Cardiac fibroblast (primary cell): Measurements from ENCODE around the gene RAD54L2.

ENCODE experiments used
- DNase-seq, 2 donors: peaks; one replicate each; pipeline versions ENCODE4 v3.0.0 to v3.0.0-alpha.2; 2010; ENCODE audit warnings: low read depth in 2 of 2
- H3K4me3 ChIP-seq, 2 donors: replicated peaks in 1 of 2; 1 replicate in 1 of 2; 2 replicates in 1 of 2; pipeline ENCODE4 v1.5.1; 2011; ENCODE audit warnings: low read depth in 2 of 2, low read length in 2 of 2, mild to moderate bottlenecking in 2 of 2, moderate library complexity in 1 of 2
- TF ChIP-seq, protein P1 (sequence below): IDR thresholded peaks from one replicate; pipeline ENCODE4 v1.5.1; 2011; ENCODE audit warnings: low read depth, mild to moderate bottlenecking, low read length, inconsistent platforms

Gene RAD54L2, protein sequence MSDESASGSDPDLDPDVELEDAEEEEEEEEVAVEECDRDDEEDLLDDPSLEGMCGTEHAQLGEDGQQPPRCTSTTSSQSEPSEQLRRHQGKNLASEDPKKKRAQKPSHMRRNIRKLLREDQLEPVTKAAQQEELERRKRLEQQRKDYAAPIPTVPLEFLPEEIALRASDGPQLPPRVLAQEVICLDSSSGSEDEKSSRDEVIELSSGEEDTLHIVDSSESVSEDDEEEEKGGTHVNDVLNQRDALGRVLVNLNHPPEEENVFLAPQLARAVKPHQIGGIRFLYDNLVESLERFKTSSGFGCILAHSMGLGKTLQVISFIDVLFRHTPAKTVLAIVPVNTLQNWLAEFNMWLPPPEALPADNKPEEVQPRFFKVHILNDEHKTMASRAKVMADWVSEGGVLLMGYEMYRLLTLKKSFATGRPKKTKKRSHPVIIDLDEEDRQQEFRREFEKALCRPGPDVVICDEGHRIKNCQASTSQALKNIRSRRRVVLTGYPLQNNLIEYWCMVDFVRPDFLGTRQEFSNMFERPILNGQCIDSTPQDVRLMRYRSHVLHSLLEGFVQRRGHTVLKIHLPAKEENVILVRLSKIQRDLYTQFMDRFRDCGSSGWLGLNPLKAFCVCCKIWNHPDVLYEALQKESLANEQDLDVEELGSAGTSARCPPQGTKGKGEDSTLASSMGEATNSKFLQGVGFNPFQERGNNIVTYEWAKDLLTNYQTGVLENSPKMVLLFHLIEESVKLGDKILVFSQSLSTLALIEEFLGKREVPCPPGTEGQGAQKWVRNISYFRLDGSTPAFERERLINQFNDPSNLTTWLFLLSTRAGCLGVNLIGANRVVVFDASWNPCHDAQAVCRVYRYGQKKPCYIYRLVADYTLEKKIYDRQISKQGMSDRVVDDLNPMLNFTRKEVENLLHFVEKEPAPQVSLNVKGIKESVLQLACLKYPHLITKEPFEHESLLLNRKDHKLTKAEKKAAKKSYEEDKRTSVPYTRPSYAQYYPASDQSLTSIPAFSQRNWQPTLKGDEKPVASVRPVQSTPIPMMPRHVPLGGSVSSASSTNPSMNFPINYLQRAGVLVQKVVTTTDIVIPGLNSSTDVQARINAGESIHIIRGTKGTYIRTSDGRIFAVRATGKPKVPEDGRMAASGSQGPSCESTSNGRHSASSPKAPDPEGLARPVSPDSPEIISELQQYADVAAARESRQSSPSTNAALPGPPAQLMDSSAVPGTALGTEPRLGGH (N-terminal part only)

DNA sequence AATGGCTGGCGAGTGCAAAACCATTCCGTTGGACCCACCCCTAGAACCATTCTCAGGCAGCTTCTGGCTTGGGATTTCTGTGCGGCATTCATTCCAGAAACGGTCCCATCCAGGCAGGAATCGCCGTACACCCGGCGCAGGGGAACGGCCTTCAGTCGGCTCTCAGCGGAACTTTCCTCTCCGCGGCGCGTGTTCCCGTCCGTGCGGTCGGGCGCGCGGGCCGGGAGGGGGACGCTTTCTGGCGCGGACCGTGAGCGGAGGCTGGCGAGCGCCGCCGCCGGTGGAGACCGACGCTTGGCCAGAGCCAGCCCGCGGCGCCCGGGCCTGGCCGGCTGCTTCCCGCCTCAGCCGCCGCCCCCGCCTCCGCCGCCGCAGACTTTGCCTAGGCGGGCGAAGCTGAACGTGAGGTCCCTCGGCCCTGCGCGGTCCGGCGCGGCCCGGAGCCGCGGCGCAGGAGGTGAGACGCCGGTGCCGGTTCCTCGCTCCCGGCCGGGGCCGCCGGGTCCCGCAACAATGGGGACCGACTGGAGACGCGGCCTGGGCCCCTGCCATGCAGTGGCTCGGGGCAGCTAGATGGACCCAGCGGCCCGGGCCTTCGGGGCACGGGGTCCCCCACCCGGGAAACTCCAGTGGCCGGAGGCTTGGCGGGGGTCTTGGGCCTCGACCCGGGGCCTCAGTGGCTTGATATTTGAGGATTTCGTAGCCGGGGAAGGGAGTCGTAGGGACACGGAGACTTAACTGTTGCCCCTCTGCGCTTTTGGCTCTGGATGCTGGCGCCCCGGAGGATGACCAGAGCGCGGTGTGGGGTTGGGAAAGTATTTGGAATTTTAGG, at the start of gene RAD54L2:
RAD54L2 (plus strand) TSS at position 261 of the 832 bp plus-strand sequence. CDS start 51,702 bp downstream, outside the sequence.
- TF ChIP-seq, protein P1, sequence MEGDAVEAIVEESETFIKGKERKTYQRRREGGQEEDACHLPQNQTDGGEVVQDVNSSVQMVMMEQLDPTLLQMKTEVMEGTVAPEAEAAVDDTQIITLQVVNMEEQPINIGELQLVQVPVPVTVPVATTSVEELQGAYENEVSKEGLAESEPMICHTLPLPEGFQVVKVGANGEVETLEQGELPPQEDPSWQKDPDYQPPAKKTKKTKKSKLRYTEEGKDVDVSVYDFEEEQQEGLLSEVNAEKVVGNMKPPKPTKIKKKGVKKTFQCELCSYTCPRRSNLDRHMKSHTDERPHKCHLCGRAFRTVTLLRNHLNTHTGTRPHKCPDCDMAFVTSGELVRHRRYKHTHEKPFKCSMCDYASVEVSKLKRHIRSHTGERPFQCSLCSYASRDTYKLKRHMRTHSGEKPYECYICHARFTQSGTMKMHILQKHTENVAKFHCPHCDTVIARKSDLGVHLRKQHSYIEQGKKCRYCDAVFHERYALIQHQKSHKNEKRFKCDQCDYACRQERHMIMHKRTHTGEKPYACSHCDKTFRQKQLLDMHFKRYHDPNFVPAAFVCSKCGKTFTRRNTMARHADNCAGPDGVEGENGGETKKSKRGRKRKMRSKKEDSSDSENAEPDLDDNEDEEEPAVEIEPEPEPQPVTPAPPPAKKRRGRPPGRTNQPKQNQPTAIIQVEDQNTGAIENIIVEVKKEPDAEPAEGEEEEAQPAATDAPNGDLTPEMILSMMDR = no peak

DNA sequence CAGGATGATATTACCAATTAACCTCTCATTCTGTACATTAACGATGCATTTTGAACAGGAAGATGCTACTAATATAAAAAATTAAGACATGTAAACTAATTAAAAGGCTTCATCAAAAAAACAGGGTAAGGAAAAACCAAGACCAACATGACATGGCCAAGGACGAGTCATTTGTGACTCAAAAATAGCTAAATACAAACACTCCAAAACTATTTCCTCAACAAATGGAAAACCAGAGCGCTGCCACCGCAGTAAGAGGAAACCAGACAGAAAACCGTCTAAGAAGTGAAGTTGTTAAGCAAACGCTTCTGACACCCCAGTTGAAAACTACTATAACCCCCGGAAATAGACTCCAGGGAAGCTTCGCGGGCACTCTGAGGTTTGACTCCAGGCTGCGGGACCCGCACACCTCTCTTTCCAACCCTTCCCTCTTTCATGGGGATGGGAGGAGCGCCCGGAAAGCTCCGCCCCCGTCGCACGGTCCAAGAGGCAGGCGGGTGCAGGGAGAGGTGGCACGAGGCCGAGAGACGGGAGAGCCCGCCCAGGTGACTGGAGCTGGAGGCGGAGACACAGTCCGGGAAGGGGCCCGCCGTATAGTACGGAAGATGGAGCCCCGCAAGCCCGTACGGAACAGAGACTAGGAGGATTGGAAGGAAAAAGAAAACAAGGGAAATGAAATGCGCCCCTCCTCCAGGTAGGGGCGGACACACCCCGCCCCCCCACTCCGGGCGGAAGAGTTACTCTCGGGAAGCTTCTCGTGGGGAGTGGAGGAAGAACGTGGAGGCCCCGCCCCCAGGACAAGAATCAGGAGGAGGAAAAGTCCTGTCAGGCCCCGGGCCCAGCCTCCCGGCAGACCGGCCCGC, 39.4 kb upstream of the RAD54L2 start:
- TF ChIP-seq, protein P1 = no peak
- DNase-seq = peak; percentile 92 to 97
- peak overlapping the region; percentile 72 to 82 for H3K4me3 ChIP-seq

More for the DNA sequence above, at the start of gene RAD54L2:
- H3K4me3 ChIP-seq = peak within 1 kb of the TSS; percentile 80 to 85
- peak; percentile 85 to 90 for DNase-seq

GRCh38 chr3:51500632-51501131, 37.8 kb upstream of the RAD54L2 start:
- no peak for DNase-seq
- TF ChIP-seq, protein P1 = no peak
- peak overlapping the region in 1 of 2 donors; percentile 8 for H3K4me3 ChIP-seq

- TF ChIP-seq, protein P1 = peak; percentile 93
- DNase-seq = peak; percentile 82 to 84
- no peak overlapping the region for H3K4me3 ChIP-seq
Measured at GRCh38 chr3:51501833-51502561, 36.5 kb upstream of the RAD54L2 start.

DNA sequence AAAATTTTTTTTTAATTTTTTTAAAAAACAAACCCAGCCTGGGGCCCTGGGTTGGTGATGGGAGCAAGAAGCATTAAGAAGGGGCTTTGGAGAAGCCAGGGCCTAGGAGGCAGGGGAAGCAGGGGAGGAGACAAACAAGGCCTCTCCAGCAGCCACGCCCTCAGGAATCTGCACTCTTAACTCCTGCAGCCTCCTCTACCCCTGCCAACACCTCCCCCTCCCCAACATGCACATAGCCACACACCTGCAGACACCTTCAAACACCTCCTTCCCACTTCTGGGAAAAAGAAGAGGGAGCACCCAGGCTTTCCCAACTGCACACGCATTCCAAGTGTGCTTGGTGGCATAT, 36.0 kb upstream of the RAD54L2 start:
- TF ChIP-seq, protein P1 = no peak
- DNase-seq = no peak
- H3K4me3 ChIP-seq = no peak overlapping the region
